HK-2 (cell line): ENCODE data around the gene SWAP70.
"Not testable (repeated sequence)": the region's sequence is repeated elsewhere in the genome, so short reads cannot be mapped to it uniquely, and the experiment has no call there.

Source experiments
- DNase-seq: peaks from one replicate; pipeline ENCODE4 v3.0.0-alpha.2; 2018; ENCODE audit not compliant: unreplicated experiment

Gene SWAP70

DNA sequence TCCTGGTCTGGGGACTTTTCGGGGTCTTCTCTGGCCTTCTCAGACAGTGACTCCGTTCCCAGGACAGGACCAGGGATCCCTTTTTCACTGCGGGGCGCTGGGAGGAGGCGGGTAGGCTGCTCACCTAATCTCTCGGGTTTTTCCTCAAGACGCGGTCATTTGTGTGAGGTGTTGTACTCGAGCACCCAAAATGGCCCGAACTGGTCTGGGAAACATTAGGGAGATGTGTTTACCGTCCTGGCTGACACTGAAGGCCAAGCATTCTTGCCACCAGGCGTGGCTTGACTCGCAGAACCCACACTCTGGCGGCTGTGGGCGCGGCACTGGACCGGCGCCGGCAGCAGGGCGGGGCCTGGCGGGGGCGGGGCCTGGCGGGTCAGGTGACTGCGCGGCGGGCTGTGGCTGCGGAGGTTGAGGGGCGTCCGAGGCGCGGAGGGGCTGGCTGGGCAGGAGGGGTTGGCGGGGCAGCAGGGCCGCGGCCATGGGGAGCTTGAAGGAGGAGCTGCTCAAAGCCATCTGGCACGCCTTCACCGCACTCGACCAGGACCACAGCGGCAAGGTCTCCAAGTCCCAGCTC, at the start of gene SWAP70:
Gene SWAP70, plus strand, starts transcription at position 379 of the 577 bp plus-strand sequence. Its CDS starts 103 bp downstream, at position 482.
- peak; percentile 86 for DNase-seq

DNA sequence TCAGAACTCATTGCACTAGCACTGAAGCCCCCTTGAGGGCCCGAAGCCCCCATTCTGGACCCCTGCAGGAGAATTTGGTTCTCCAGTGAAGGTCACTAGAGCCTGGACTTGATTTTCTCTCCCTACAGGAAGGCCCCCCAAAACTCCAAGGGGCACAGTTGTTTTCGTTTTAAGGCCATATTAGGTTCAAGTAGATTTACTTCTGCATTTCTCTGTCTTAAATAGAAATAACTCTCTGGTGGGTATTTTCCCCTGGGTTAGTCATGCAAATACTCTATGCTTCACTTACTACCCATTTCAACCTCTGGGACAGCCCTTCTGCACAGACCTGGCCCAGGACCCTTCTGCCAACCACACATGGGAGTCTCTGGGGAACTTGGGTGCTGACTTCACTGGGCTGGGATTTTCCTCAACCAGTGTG, 48.8 kb upstream of the SWAP70 start:
- DNase-seq = no peak

DNA sequence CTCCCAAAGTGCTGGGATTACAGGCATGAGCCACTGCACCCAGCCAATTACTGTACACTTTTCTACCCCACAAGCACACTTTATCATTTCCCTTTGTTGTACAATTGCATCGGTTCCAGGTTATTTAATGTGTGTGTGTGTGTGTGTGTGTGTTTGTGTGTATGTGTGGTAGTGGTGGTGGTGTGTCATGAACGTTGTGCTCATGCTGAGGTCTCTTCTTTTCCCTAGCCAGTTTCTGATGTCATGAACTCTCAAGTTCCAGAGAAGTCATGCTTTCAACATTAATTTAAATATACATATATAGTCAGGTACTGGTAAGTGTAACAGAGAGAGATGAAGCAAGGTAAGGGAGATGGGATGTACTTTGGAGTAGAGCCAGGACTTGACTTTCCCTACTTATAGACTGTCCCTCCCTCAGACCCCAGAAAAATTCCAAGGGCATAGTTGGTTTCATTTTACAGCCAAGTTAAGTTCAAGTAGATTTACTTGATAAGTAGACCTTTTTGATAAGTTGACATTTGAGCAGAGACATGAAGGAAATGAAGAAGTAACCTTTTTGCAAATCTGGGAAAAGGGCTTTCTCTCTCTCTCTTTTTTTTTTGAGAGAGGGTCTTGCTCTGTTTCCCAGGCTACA, 47.7 kb upstream of the SWAP70 start:
- DNase-seq = no peak

DNA sequence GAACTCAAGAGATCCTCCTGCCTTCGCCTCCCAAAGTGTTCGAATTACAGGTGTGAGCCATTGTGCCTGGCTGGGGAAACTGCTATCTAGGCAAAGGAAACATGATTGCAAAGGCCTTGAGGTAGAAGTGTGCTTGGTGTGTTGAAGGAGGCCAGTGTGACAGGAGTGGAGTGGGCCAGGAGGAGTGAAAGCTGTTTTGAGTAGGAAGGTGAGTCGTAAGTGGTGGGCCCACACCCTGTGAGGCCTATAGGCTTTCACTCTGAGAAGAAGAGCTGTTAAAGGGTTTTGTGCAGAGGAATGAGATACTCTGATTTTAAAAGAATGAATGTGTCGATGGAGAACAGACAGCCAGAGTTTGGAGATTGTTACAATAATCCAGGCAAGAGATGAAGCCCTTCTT, 47.0 kb upstream of the SWAP70 start:
- no peak for DNase-seq

DNA sequence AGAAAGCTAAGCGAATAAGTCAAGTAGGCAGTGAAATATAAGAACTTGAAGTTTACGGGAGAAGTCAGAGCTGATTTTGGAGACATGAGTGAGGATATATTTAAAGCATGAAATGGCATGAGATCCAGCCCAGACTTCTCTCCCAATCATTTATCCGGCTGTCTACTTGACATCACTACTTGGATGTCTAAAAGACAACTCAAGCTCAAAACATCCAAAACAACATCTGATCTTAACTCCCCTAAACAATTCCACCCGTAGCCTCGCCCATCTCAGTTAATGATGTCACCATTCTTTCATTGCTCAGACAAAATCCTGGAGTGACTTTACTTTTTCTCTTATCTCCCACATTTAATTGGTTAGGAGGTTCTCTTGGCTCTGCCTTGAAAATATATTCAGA, 45.9 kb upstream of the SWAP70 start:
- DNase-seq = no peak

DNA sequence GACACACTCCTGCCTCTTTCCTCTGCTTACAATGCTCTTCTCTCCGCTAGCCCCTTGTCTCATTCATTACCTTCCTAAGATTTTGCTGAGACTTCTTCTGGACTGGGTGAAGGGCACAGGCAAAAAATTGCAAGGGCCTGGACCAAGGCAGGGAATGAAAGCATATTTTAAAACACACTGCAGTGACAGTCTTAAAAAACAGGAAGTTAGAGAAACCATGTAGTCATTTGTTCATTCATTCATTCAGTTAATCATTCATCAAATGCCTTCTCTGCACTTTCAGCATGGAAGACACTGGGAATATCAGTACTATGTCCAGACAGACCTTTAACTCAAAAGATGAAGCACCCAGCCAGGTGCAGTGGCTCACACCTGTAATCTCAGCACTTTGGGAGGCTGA, 44.9 kb upstream of the SWAP70 start:
- no peak for DNase-seq

DNA sequence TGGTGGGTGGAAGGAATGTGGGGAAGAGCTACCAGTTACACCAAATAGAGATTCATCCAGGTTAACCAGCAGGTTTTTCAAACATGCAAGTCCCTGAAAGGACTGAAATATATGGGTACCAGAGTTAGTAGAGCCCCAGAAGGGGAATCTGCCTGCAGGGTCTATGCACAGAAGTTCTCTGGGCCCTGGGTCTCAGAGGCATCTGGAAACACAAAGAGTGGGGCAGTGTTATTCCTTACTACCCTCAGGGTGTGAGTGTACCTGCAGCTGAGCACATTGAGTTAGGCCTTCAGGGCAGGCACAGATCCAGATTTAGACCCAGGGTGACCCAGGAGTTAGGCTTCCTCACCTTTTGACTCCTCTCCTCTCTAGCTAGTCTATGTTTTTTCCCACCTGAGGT, 43.9 kb upstream of the SWAP70 start:
- DNase-seq = no peak

DNA sequence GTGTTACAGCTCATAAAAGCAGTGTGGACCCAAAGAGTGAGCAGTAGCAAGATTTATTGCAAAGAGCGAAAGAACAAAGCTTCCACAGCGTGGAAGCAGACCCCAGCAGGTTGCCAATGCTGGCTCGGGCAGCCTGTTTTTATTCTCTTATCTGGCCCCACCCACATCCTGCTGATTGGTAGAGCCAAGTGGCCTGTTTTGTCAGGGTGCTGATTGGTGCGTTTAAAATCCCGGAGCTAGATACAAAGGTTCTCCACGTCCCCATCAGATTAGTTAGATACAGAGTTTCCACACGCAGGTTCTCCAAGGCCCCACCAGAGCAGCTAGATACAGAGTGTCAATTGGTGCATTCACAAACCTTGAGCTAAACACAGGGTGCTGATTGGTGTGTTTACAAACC, 41.5 kb upstream of the SWAP70 start:
- not testable (repeated sequence) for DNase-seq

DNA sequence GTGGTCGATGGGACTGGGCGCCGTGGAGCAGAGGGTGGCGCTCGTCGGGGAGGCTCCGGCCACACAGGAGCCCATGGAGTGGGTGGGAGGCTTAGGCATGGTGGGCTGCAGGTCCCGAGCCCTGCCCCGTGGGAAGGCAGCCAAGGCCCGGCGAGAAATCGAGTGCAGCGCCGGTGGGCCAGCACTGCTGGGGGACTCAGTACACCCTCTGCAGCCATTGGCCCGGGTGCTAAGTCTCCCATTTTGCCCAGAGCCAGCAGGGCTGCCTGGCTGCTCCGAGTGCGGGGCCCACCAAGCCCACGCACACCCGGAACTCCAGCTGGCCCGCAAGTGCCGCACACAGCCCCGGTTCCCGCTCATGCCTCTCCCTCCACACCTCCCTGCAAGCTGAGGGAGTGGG, 40.8 kb upstream of the SWAP70 start:
- DNase-seq = not testable (repeated sequence)

DNA sequence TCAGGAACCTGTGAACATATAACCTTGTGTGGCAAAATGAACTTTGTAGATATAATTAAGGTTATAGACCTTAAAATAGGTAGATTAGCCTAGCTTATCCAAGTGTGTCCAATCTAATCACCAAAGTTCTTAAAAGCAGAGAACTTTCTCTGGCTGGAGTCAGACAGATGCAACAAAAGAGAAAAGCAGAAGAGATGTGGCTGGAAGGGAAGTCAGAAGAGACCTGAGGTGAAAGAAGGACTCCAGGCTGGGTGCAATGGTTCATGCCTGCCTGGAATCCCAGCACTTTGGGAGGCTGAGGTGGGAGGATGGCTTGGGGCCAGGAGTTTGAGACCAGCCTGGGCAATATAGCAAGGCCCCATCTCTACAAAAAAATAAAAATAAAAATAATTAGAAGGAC, 39.4 kb upstream of the SWAP70 start:
- DNase-seq = no peak

DNA sequence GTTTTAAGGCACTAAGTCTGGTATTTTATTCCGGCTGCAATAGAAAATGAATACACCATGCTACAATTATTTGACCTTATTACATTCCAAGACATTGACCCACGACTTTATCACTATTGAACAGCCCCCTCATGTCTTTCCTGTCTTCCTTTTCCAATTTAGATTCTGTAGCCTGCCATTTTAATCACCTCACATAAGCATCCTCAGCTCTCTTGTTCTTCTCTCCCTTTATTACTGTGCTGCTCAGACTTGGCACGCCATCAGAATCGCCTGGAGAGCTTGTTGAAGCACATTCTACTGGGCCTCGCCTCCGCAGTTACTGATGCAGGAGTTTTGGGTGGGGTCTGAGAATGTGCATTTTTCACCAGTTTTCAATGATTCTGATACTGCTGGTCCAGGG, 38.7 kb upstream of the SWAP70 start:
- DNase-seq = no peak

DNA sequence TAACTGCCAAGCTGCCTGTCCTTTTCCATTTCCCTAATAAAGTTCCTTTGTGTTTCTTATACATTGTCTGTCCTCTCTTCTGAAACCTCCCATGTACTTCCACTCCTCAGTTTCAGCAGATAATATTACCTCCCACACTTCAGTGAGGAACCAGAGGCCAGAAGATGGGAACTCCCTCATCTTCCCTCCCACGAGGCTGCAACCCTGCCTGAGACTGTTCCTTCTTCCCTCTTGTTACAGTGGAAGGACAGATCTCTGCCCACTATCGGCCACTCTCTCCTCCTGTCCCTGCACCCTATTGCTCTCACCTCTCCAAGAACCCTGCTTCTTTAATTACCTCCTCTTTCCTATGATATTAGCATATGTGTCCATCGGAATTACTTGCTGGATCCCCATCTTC, 38.1 kb upstream of the SWAP70 start:
- no peak for DNase-seq

DNA sequence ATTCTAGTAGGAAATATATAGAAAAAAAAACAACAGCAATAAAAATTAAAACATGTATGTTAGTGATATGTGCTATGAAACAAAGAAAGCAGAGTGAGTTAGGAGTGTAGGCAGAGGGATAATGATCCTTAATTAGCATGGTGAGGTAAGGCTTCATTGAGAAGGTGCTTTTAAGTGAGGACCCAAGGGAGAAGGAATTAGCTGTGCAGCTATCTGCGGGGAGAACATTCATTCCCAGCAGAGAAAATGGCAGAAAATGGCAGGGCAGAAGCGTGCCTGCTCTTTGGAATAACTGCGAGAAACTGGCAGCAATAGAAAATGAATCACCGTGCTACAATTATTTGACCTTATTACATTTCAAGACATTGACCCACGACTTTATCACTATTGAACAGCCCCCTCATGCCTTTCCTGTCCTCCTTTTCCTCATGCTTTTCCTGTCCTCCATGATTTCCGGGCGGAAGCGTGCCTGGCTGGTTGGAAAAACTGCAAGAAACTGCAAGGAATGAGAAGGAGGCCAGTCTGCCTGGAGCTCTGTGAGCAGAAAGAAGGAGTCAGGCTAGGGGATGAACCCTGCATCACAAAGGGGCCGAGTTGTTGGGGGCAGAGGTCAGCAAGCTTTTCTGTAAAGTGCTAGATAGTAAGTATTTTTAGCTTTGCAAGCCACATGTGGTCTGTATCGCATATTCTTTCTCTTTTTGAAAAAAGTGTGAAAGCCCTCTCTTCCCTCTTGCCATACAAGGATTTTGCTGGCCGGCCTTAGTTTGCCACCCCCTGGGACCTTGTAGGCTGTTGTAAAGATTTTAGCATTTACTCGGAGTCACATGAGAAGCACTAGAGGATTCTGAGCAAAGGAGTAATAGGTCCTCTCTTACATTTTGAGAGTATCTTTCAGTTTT, 37.1 kb upstream of the SWAP70 start:
- DNase-seq = no peak

DNA sequence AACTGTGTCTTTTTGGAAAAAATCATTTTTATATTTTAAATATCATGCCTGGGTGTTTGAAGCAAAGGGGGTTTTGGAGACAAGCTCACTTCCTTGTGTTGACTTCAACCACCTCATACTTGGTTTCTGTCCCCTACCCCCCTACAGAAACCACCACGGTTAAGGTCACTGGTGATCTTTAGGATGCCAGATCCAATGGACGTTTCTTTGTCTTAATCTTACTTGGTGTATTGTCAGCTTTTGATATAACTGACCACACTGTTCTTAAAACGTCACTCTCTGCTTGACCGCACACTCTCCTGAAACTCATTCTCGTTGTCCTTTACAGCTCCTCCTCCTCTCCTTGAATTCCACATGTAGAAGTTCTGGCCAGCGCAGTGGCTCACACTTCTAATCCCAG, 34.8 kb upstream of the SWAP70 start:
- DNase-seq = no peak

DNA sequence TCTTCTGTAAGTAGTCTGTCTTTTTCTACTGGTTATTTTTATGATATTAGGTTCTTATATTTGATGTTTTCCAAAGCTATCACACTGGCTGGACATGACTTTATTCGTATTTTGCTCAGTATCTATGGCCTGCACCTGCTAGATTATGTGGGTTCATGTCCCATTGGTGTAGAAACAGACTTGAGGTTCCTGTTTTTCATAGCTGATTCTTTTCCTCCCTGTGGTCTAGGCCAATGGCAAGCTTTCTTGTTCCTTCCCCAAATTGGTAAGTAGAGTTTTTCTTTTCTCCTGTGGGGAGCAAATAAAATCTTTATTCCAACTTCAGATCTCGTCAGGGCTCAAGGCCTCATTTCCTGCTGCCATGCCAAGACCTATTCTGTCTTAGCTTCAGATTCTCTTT, 30.2 kb upstream of the SWAP70 start:
- DNase-seq = no peak

DNA sequence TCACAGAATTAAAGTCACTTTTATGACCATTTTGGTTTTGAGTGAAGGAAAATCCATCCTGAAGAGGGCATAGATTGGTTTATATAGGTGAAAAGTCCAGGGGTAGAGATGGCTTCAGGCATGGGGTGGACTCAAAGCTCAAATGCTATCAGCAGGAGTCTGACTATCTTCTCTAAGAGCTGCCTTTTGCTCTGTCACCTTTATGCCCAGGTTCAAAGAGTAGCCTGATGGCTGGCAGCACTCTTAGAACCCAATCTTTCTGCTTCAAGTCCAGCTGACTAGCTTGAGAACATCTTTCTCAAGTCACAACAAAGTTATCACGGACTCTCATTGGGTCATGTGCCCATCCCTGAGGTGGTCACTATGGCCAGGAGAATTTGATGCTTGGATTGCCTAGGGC, 27.2 kb upstream of the SWAP70 start:
- DNase-seq = no peak

DNA sequence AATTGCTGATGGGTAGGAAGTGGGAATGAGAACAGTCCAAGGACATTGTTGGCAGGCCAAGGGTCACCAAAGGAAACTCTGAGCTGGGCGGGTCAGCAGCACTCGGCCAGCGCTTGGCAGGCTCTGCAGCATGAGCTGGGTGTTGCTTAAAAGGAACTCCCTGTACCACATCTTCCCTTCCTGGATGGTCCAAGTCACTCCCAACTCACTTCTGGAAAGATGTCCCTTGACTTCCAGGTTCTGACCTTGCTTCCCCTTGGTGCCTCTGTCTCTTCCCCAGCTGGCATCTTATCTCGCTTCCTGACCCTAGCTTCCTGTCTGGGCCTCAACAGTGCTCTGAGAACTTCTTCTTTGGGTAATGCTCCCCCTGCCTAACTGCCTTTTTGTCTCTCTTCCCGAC, 24.8 kb upstream of the SWAP70 start:
- DNase-seq = no peak

DNA sequence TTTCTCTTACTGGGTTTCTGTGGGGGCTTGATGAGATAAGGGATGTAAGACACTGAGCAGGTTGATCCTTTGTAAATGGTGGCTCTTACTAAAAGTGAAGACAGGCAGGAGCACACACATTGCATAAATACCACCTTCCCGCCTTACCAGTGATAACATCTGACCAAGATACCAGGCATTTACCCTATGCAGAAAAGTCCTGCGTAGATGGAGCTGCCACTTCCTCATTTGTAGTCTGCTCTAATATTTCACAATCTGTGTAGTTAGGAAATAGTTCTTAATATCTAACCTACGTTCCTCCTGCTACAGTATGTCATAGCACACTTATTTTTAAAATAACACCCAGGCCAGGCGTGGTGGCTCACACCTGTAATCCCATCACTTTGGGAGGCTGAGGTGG, 23.9 kb upstream of the SWAP70 start:
- DNase-seq = no peak

DNA sequence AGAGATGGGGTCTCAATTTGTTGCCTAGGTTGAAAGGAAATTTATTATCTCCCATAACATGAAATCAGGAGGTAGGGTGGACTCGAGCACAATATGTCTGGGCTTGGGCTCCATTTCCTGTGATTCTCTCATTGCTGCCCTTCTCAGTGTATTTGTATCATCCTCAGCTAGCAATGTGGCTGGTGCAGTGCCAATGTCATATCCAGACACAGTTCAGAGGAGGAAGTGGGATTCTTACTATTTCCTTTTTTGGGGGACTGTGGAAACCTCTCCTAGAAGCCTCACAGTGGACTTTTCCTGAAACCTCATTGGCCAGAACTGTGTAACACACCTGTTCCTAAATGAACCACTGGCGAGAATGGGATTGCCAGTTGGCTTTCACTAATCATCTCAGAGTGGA, 21.0 kb upstream of the SWAP70 start:
- no peak for DNase-seq

DNA sequence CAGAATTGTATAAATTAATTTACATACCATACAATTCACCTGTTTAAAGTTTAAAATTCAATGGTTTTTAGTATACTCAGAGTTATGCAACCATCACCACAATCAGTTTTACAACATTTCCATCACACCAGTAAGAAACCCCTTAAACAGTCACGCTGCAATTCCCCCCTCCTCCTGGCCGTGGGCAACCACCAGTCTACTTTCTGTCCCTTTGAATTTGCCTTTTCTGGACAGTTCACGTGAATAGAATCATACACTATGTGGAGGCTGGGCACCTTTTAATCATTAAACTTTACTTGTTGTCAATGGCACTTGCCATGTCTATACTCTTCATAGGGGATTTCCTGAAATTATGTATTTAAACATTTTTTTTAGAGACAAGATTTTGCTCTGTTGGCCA, 20.1 kb upstream of the SWAP70 start:
- DNase-seq = no peak

DNA sequence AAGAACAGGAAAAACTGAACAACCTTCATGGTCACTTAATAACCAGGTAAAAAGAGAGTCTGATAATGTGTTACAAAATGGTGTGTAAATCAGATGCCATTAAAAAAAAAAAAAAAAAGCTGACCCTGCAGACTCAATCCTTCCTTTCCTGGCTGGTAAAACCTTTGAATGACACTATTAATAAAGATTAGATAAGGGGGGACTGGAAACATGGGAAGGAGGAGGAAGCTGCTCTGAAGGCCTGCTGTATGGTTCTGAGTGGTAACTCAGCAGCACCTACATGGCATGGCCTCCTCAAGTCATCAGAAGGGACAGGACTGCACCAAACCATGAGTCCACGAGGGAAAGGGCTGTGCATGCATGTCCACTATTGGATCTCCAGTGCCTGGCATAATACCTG, 18.0 kb upstream of the SWAP70 start:
- DNase-seq = no peak

DNA sequence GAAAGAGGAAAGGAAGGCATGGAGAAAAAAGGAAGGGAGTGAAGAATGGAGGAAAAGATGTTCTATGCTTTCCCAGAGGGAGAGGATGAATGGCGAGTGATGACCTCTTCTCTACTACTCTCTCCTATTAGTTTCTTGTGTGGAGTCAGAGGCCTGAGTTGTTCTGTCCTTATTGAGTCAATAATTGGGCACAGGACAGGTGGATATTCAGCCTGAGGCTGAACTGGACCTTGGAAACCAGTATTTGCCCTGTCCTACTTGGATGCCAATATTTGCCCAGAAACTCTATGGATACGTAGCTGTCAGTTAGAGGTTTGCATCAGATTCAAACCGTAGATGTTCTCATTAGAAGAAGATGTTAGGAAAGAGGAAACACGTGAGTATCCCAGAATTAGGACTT, 17.6 kb upstream of the SWAP70 start:
- DNase-seq = no peak

DNA sequence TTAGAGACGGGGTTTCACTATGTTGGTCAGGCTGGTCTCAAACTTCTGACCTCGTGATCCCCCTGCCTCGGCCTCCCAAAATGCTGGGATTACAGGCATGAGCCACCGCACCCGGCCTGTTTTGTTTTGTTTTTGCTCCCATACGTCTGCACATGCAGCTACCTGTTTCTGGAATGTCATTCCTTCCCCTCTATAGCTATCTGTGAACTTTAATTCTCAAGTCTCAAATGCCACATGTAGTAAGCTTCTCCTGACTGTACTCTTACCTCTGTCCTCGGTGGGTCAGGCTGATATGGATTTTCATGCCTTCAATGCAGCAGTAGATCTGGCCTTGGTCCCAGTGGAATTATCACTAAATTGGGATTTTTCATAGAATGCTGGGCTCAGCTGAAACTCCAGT, 12.4 kb upstream of the SWAP70 start:
- no peak for DNase-seq
